ENCODE data around the gene SMIM41. TPM values are rescaled to one million over a fixed set of nuclear protein-coding genes. Genes with fewer than 3 reads are reported as not detected.

SMIM41 gene
- total RNA-seq, 4 donors from 2014 or later, result 1.4 to 6.6 TPM; not detected in 2

DNA sequence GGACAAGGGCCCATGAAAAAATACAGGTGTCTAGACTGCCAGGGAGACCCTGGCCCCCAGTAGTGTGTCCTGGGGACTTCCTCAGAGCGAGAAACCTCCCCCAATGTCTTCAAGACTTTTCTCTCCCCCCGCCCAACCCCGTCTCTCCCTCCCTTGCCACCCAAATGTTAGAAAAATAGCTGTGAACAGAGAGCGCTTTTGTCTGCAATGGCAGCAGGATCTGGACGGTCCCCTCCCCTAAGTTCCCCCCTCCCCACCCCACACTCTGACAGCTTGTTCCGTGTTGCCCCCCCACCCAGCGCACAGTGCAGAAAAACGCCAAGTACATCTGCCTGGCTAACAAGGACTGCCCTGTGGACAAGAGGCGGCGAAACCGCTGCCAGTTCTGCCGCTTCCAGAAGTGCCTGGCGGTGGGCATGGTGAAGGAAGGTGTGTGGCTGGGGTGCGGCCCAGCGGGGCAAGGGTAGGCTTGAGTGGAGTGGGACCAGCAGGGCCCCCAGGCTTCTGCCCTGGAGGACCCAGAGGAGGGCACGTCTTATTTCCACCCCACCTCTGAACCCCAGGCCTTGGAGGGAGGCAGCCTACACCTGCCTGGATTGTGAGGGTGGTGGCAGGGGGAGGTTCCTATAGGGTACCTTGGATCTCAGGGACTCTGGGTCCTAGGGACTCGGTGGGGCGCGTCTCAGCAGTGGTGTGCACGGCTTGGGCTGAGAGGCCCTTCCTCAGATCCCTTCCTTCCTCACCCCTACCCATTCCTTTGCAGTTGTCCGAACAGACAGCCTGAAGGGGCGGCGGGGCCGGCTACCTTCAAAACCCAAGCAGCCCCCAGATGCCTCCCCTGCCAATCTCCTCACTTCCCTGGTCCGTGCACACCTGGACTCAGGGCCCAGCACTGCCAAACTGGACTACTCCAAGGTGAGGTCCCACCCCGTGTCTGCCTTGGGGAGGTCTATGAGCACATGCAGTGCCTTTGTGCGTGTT, 23.5 kb upstream of the SMIM41 start:
- H3K4me3 ChIP-seq, result no peak overlapping the region
- H3K36me3 ChIP-seq, result peaks cover 0 to 47% (median 0%) of the 10 kb centered on the region in 3 donors
- no peak overlapping the region for H3K27ac ChIP-seq
- TF ChIP-seq, protein P1, sequence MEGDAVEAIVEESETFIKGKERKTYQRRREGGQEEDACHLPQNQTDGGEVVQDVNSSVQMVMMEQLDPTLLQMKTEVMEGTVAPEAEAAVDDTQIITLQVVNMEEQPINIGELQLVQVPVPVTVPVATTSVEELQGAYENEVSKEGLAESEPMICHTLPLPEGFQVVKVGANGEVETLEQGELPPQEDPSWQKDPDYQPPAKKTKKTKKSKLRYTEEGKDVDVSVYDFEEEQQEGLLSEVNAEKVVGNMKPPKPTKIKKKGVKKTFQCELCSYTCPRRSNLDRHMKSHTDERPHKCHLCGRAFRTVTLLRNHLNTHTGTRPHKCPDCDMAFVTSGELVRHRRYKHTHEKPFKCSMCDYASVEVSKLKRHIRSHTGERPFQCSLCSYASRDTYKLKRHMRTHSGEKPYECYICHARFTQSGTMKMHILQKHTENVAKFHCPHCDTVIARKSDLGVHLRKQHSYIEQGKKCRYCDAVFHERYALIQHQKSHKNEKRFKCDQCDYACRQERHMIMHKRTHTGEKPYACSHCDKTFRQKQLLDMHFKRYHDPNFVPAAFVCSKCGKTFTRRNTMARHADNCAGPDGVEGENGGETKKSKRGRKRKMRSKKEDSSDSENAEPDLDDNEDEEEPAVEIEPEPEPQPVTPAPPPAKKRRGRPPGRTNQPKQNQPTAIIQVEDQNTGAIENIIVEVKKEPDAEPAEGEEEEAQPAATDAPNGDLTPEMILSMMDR (IDR thresholded peaks at IDR 0.05), result no peak
- no peak for TF ChIP-seq POLR2A (IDR thresholded peaks at IDR 0.05)
- DNase-seq, result no peak
- no peaks in the 10 kb centered on the region for H3K27me3 ChIP-seq
- H3K4me1 ChIP-seq, result peaks cover 0 to 22% (median 3%) of the 10 kb centered on the region in 4 donors
- no peaks in the 10 kb centered on the region for H3K9me3 ChIP-seq

DNA sequence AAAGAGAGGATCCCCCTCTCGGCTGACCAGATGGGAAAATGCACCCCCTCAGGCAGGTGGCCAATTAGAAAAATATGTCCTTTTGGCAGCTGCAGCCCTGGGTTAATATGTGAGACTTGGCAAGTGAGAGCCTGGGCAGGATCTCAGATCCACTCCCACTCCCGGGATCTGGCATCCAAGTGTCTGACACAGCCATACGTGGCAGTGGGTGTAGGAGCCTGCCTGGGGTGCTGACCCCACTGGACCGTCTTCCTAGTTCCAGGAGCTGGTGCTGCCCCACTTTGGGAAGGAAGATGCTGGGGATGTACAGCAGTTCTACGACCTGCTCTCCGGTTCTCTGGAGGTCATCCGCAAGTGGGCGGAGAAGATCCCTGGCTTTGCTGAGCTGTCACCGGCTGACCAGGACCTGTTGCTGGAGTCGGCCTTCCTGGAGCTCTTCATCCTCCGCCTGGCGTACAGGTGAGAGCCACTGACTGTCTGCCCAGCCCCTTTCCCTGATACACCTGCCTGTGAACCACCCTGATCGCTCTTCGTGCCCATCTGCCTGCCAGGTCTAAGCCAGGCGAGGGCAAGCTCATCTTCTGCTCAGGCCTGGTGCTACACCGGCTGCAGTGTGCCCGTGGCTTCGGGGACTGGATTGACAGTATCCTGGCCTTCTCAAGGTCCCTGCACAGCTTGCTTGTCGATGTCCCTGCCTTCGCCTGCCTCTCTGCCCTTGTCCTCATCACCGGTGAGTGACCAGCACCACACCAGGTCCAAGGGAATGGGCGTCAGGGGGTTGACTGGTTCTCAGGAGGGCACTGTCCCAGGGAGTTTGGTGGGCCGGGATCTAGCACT, 22.5 kb upstream of the SMIM41 start:
- no peak for DNase-seq
- no peak for TF ChIP-seq POLR2A (IDR thresholded peaks at IDR 0.05)
- TF ChIP-seq, protein P1 (IDR thresholded peaks at IDR 0.05), result no peak
- no peak overlapping the region for H3K4me3 ChIP-seq
- no peaks in the 10 kb centered on the region for H3K27me3 ChIP-seq
- no peaks in the 10 kb centered on the region for H3K9me3 ChIP-seq
- H3K4me1 ChIP-seq, result peaks cover 0 to 22% (median under 1%) of the 10 kb centered on the region in 4 donors
- peaks cover 0 to 47% (median 0%) of the 10 kb centered on the region in 3 donors for H3K36me3 ChIP-seq
- no peak overlapping the region for H3K27ac ChIP-seq

DNA sequence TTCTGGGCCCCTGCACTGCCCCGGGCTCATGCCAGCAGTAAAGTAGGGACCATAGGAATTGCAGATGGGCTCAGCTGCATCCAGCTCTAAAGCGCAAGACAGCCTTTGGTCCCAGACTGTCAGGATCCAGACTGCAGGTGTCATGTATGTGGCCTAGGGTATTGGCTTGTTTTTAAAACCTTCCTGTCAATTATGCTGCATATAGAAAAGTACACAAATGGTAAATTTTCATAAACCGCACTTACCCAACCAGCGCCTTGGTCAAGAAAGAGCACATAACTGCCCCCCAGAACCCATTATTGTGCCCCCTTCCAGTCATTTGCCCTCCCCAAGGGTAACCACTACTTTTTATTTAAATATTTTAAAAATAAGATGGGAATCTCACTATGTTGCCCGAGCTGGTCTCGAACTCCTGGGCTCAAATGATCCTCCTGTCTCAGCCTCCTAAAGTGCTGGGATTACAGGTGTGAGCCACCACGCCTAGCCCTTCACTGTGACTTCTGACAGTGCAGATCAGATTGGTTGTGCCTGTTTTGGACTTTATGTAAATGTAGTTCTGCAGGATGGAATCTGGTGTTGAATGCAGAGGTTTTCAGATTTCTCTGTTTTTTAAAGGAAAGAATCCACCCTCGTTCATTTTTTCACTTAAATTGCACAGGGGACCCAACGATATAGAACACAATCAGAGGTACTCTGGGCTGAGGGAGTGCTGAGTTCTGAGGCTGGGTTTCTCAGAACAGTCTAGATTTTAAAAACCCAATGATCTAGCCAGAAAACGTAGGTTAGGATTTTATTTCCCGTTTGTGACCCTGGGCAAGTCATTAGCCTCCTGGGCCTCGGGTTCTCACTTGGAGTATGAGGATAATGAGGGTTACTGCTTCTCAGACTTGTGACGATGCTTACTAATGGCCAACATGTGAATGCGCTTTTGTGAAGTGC, 21.6 kb upstream of the SMIM41 start:
- Histone ChIP-seq H3K27ac (no peak overlapping the region), H3K9me3 (no peaks in the 10 kb centered on the region), H3K4me1 (peaks cover 0 to 14% (median 0%) of the 10 kb centered on the region in 4 donors), H3K27me3 (no peaks in the 10 kb centered on the region), H3K36me3 (peaks cover 0 to 47% (median 0%) of the 10 kb centered on the region in 3 donors), H3K4me3 (no peak overlapping the region)
- TF ChIP-seq POLR2A (IDR thresholded peaks at IDR 0.05), result no peak
- TF ChIP-seq, protein P1 (IDR thresholded peaks at IDR 0.05), result no peak
- no peak for DNase-seq

DNA sequence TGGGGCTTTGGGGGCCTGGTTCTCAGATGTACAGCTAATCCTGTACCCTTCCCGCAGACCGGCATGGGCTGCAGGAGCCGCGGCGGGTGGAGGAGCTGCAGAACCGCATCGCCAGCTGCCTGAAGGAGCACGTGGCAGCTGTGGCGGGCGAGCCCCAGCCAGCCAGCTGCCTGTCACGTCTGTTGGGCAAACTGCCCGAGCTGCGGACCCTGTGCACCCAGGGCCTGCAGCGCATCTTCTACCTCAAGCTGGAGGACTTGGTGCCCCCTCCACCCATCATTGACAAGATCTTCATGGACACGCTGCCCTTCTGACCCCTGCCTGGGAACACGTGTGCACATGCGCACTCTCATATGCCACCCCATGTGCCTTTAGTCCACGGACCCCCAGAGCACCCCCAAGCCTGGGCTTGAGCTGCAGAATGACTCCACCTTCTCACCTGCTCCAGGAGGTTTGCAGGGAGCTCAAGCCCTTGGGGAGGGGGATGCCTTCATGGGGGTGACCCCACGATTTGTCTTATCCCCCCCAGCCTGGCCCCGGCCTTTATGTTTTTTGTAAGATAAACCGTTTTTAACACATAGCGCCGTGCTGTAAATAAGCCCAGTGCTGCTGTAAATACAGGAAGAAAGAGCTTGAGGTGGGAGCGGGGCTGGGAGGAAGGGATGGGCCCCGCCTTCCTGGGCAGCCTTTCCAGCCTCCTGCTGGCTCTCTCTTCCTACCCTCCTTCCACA, 20.7 kb upstream of the SMIM41 start:
- Histone ChIP-seq H3K27me3 (no peaks in the 10 kb centered on the region), H3K9me3 (no peaks in the 10 kb centered on the region), H3K4me3 (no peak overlapping the region), H3K27ac (no peak overlapping the region), H3K36me3 (peaks cover 0 to 47% (median 0%) of the 10 kb centered on the region in 3 donors), H3K4me1 (peaks cover 0 to 6% (median 0%) of the 10 kb centered on the region in 4 donors)
- no peak for DNase-seq
- TF ChIP-seq, protein P1 (IDR thresholded peaks at IDR 0.05), result no peak
- no peak for TF ChIP-seq POLR2A (IDR thresholded peaks at IDR 0.05)
